Measurements from ENCODE around the gene ZNF829. TPM values are rescaled to one million over a fixed set of nuclear protein-coding genes. Genes with fewer than 3 reads are reported as not detected.

Gene ZNF829
- total RNA-seq = 8.4 and 9.6 TPM in 2 replicates
- 8.4 TPM for total RNA-seq (2013)
- polyA plus RNA-seq = 1.5 and 2.2 TPM in 2 replicates
- polyA minus RNA-seq = 3.0 and 4.3 TPM in 2 replicates

GRCh38 chr19:36915992-36916830 lies at the start of gene ZNF829, which contains the start of gene ZNF568:
ZNF829 (minus strand) TSS chr19:36916291; CDS start chr19:36915167, 1,124 bp downstream.
ZNF568 (plus strand) TSS chr19:36916332; CDS start chr19:36922771, 6,439 bp downstream.
- peak within 1 kb of the TSS; percentile 96 for H3K4me3 Mint-ChIP-seq
- H3K9ac ChIP-seq (ENCODE audit: low read length) = peak within 1 kb of the TSS; percentile 78
- H3K27me3 ChIP-seq (replicated peaks in 1 of 4; ENCODE audit: control extremely low read depth in 1 of 4, control insufficient read depth in 3 of 4, insufficient read depth in 4 of 4, low read length in 3 of 4) = no peaks in the 10 kb centered on the region
- DNase-seq (peak; percentile 96), ATAC-seq (ENCODE audit: low read depth) (peak; percentile 89)
- H3K4me1 Mint-ChIP-seq = peaks cover 24% of the 10 kb centered on the region
- H3K4me1 ChIP-seq (ENCODE audit: control insufficient read depth in 2 of 2, insufficient read depth in 2 of 2, low read length in 2 of 2) = peaks cover 11 to 12% of the 10 kb centered on the region in 2 donors
- peaks cover 0 to 7% (median 2%) of the 10 kb centered on the region in 3 donors for H3K9me3 ChIP-seq (ENCODE audit: control extremely low read depth in 1 of 3, control insufficient read depth in 2 of 3, insufficient read depth in 1 of 3, low read length in 2 of 3)
- no peaks in the 10 kb centered on the region for H3K27me3 Mint-ChIP-seq
- peak; percentile 81 for TF ChIP-seq CTCF (IDR thresholded peaks at IDR 0.05)
- TF ChIP-seq EZH2 (IDR thresholded peaks at IDR 0.05; ENCODE audit: borderline replicate concordance, insufficient read depth, low read depth, low read length, poor library complexity, severe bottlenecking) = no peak
- peak within 1 kb of the TSS; percentile 77 to 90 (median 86) for H3K4me3 ChIP-seq (ENCODE audit: control extremely low read depth in 1 of 5, extremely low read depth in 1 of 5, insufficient read depth in 1 of 5, low read depth in 2 of 5, low read length in 4 of 5)
- H4K20me1 ChIP-seq (ENCODE audit: control insufficient read depth, insufficient read depth, low read length, poor library complexity, severe bottlenecking) = no peaks in the 10 kb centered on the region
- H3K79me2 ChIP-seq (ENCODE audit: control insufficient read depth, insufficient read depth, low read length) = peaks cover 10% of the 10 kb centered on the region
- 1% methylated on average over 57 of the region's 57 CpGs for WGBS (ENCODE audit: insufficient coverage)
- ChIA-PET CTCF (no interaction called here), POLR2A (no interaction called here)
- peak within 1 kb of the TSS; percentile 77 for H3K4me2 ChIP-seq (replicated peaks; ENCODE audit: low read depth, low read length, poor library complexity, severe bottlenecking)
- peak within 1 kb of the TSS; percentile 96 for H2AFZ ChIP-seq (ENCODE audit: insufficient read depth, low read depth, low read length, poor library complexity, severe bottlenecking)
- H3K36me3 ChIP-seq (replicated peaks in 1 of 2; ENCODE audit: control extremely low read depth in 1 of 2, control insufficient read depth in 1 of 2, extremely low read depth in 1 of 2, insufficient read depth in 2 of 2, low read length in 1 of 2) = peaks cover 9 to 13% of the 10 kb centered on the region in 2 experiments
- peak within 1 kb of the TSS; percentile 86 to 95 for H3K27ac ChIP-seq (ENCODE audit: low read length in 2 of 2)
- peaks cover 9% of the 10 kb centered on the region for H3K9me3 Mint-ChIP-seq (ENCODE audit: insufficient read depth)
- peak within 1 kb of the TSS; percentile 95 for H3K27ac Mint-ChIP-seq
- intact Hi-C loops (cut with micrococcal nuclease) = loop anchor here (1.0 to 5.0 kb wide), 9 partner anchors 57 to 551 kb away; partner anchors contain the start of genes ZNF345, ZNF383, ZNF569 and ZNF570

GRCh38 chr19:36963280-36963679 lies 47.2 kb upstream of the ZNF829 start:
- Histone ChIP-seq H3K79me2 (ENCODE audit: control insufficient read depth, insufficient read depth, low read length) (no peaks in the 10 kb centered on the region), H3K27me3 (replicated peaks in 1 of 4; ENCODE audit: control extremely low read depth in 1 of 4, control insufficient read depth in 3 of 4, insufficient read depth in 4 of 4, low read length in 3 of 4) (no peaks in the 10 kb centered on the region), H3K9ac (ENCODE audit: low read length) (no peak overlapping the region), H3K27ac (ENCODE audit: low read length in 2 of 2) (no peak overlapping the region), H3K36me3 (replicated peaks in 1 of 2; ENCODE audit: control extremely low read depth in 1 of 2, control insufficient read depth in 1 of 2, extremely low read depth in 1 of 2, insufficient read depth in 2 of 2, low read length in 1 of 2) (no peaks in the 10 kb centered on the region), H3K4me1 (ENCODE audit: control insufficient read depth in 2 of 2, insufficient read depth in 2 of 2, low read length in 2 of 2) (no peaks in the 10 kb centered on the region), H2AFZ (ENCODE audit: insufficient read depth, low read depth, low read length, poor library complexity, severe bottlenecking) (no peak overlapping the region), H3K4me3 (ENCODE audit: control extremely low read depth in 1 of 5, extremely low read depth in 1 of 5, insufficient read depth in 1 of 5, low read depth in 2 of 5, low read length in 4 of 5) (no peak overlapping the region), H3K4me2 (replicated peaks; ENCODE audit: low read depth, low read length, poor library complexity, severe bottlenecking) (no peak overlapping the region), H4K20me1 (ENCODE audit: control insufficient read depth, insufficient read depth, low read length, poor library complexity, severe bottlenecking) (no peaks in the 10 kb centered on the region), H3K9me3 (ENCODE audit: control extremely low read depth in 1 of 3, control insufficient read depth in 2 of 3, insufficient read depth in 1 of 3, low read length in 2 of 3) (peaks cover 0 to 32% (median 5%) of the 10 kb centered on the region in 3 donors)
- intact Hi-C loops (cut with micrococcal nuclease) = no loop called here
- WGBS (ENCODE audit: insufficient coverage) = 80% methylated on average over 1 of the region's 2 CpGs
- DNase-seq (no peak), ATAC-seq (ENCODE audit: low read depth) (no peak)
- ChIA-PET CTCF (no interaction called here), POLR2A (no interaction called here)
- no peak overlapping the region for H3K4me3 Mint-ChIP-seq
- no peaks in the 10 kb centered on the region for H3K4me1 Mint-ChIP-seq
- TF ChIP-seq CTCF (IDR thresholded peaks at IDR 0.05) (no peak), EZH2 (IDR thresholded peaks at IDR 0.05; ENCODE audit: borderline replicate concordance, insufficient read depth, low read depth, low read length, poor library complexity, severe bottlenecking) (no peak)
- no peaks in the 10 kb centered on the region for H3K27me3 Mint-ChIP-seq
- no peak overlapping the region for H3K27ac Mint-ChIP-seq
- peaks cover 18% of the 10 kb centered on the region for H3K9me3 Mint-ChIP-seq (ENCODE audit: insufficient read depth)
